Stimulated activated effector memory CD8-positive, alpha-beta T cell treated with anti-CD3 and anti-CD28 coated beads, Interleukin-12 subunit alpha, Interleukin-12 subunit beta, amount 100 ng/mL, for 72 hours (primary cell): ENCODE data around the gene C6orf15.
A peak's percentile ranks its signal among the peaks of the same experiment; 100 is the strongest.

Experiments used
- ATAC-seq: fragments of 150-1000 bp; cut with Tn5 transposase; 2 replicates; pipeline ENCODE4 v1.10.0; 2021
- DNase-seq, 2 donors: peaks; one replicate each; pipeline ENCODE4 v3.0.0; 2021 to 2022; ENCODE audit warnings: low spot score in 2 of 2
- H3K27ac Mint-ChIP-seq: one replicate; pipeline ENCODE4 v1.8.0; 2022; ENCODE audit warnings: mild to moderate bottlenecking, mixed read lengths
- H3K36me3 Mint-ChIP-seq: one replicate; pipeline ENCODE4 v1.8.0; 2022; ENCODE audit warnings: mild to moderate bottlenecking, mixed read lengths
- H3K4me1 Mint-ChIP-seq: one replicate; pipeline ENCODE4 v1.8.0; 2022; ENCODE audit warnings: mixed read lengths
- H3K4me3 Mint-ChIP-seq: one replicate; pipeline ENCODE4 v1.8.0; 2022; ENCODE audit warnings: mild to moderate bottlenecking, mixed read lengths
- H3K9me3 Mint-ChIP-seq: one replicate; pipeline ENCODE4 v1.8.0; 2022; ENCODE audit warnings: mixed read lengths

C6orf15 gene

GRCh38 chr6:31112478-31112877 is at the start of gene C6orf15:
Gene C6orf15, minus strand, starts transcription at chr6:31112575. Its CDS starts 20 bp downstream, at chr6:31112555.
- Mint-ChIP-seq H3K27ac (no peak within 1 kb of the TSS), H3K36me3 (no peaks in the 10 kb centered on the region), H3K9me3 (no peaks in the 10 kb centered on the region), H3K4me3 (no peak within 1 kb of the TSS), H3K4me1 (no peaks in the 10 kb centered on the region)
- ATAC-seq (no peak), DNase-seq (no peak)

- peak overlapping the region; percentile 8 for H3K4me3 Mint-ChIP-seq
- peaks cover 61% of the 10 kb centered on the region for H3K36me3 Mint-ChIP-seq
- H3K27ac Mint-ChIP-seq = no peak overlapping the region
- ATAC-seq = no peak
- DNase-seq = no peak
- peaks cover 57% of the 10 kb centered on the region for H3K4me1 Mint-ChIP-seq
- H3K9me3 Mint-ChIP-seq = no peaks in the 10 kb centered on the region
Observed at GRCh38 chr6:31161216-31162126, 49.1 kb upstream of the C6orf15 start.

GRCh38 chr6:31158863-31159855 is 46.8 kb upstream of the C6orf15 start:
- peak in 1 of 2 donors; percentile 60 for DNase-seq
- peaks cover 68% of the 10 kb centered on the region for H3K36me3 Mint-ChIP-seq
- H3K4me3 Mint-ChIP-seq = peak overlapping the region; percentile 96
- peak; percentile 38 for ATAC-seq
- H3K9me3 Mint-ChIP-seq = no peaks in the 10 kb centered on the region
- peak overlapping the region; percentile 96 for H3K27ac Mint-ChIP-seq
- H3K4me1 Mint-ChIP-seq = peaks cover 49% of the 10 kb centered on the region

- Mint-ChIP-seq H3K4me3 (peak within 1 kb of the TSS; percentile 96), H3K9me3 (no peaks in the 10 kb centered on the region), H3K36me3 (peaks cover 64% of the 10 kb centered on the region), H3K27ac (peak within 1 kb of the TSS; percentile 96), H3K4me1 (peaks cover 49% of the 10 kb centered on the region)
- DNase-seq (peak; percentile 95 to 100), ATAC-seq (peak; percentile 94)
Observed at GRCh38 chr6:31158140-31158862, 45.9 kb upstream of the C6orf15 start, which contains the start of gene TCF19. Gene TCF19, plus strand, starts transcription at chr6:31158589. Its CDS starts 881 bp downstream, at chr6:31159470.

GRCh38 chr6:31157513-31158139 is 45.3 kb upstream of the C6orf15 start, which contains the start of gene CCHCR1:
Gene CCHCR1, minus strand, starts transcription at chr6:31157802. Its CDS starts 202 bp downstream, at chr6:31157600.
- peak within 1 kb of the TSS; percentile 96 for H3K27ac Mint-ChIP-seq
- H3K4me1 Mint-ChIP-seq = peaks cover 49% of the 10 kb centered on the region
- H3K4me3 Mint-ChIP-seq = peak within 1 kb of the TSS; percentile 96
- DNase-seq = no peak
- ATAC-seq = peak; percentile 56
- H3K36me3 Mint-ChIP-seq = peaks cover 58% of the 10 kb centered on the region
- no peaks in the 10 kb centered on the region for H3K9me3 Mint-ChIP-seq

GRCh38 chr6:31156641-31157040 is 44.3 kb upstream of the C6orf15 start:
- H3K9me3 Mint-ChIP-seq = no peaks in the 10 kb centered on the region
- peaks cover 44% of the 10 kb centered on the region for H3K4me1 Mint-ChIP-seq
- peaks cover 48% of the 10 kb centered on the region for H3K36me3 Mint-ChIP-seq
- DNase-seq = no peak
- no peak for ATAC-seq
- no peak overlapping the region for H3K4me3 Mint-ChIP-seq
- no peak overlapping the region for H3K27ac Mint-ChIP-seq

- Mint-ChIP-seq H3K27ac (no peak overlapping the region), H3K36me3 (peaks cover 32% of the 10 kb centered on the region), H3K4me3 (no peak overlapping the region), H3K4me1 (peaks cover 26% of the 10 kb centered on the region), H3K9me3 (no peaks in the 10 kb centered on the region)
- DNase-seq = no peak
- ATAC-seq = no peak
Observed at GRCh38 chr6:31154436-31154835, 42.1 kb upstream of the C6orf15 start.

- DNase-seq (no peak), ATAC-seq (no peak)
- H3K27ac Mint-ChIP-seq = peak overlapping the region; percentile 50
- peaks cover 24% of the 10 kb centered on the region for H3K36me3 Mint-ChIP-seq
- no peak overlapping the region for H3K4me3 Mint-ChIP-seq
- peaks cover 10% of the 10 kb centered on the region for H3K4me1 Mint-ChIP-seq
- H3K9me3 Mint-ChIP-seq = no peaks in the 10 kb centered on the region
Observed at GRCh38 chr6:31152781-31153180, 40.4 kb upstream of the C6orf15 start.

- DNase-seq (no peak), ATAC-seq (no peak)
- Mint-ChIP-seq H3K27ac (peak overlapping the region; percentile 70), H3K4me1 (no peaks in the 10 kb centered on the region), H3K9me3 (no peaks in the 10 kb centered on the region), H3K4me3 (no peak overlapping the region), H3K36me3 (peaks cover 19% of the 10 kb centered on the region)
Observed at GRCh38 chr6:31149827-31150447, 37.6 kb upstream of the C6orf15 start.

- Mint-ChIP-seq H3K4me3 (no peak overlapping the region), H3K27ac (no peak overlapping the region), H3K4me1 (no peaks in the 10 kb centered on the region), H3K9me3 (no peaks in the 10 kb centered on the region), H3K36me3 (peaks cover 24% of the 10 kb centered on the region)
- ATAC-seq (no peak), DNase-seq (no peak)
Observed at GRCh38 chr6:31145386-31145785, 33.0 kb upstream of the C6orf15 start.

GRCh38 chr6:31144970-31145340 is 32.6 kb upstream of the C6orf15 start:
- Mint-ChIP-seq H3K9me3 (no peaks in the 10 kb centered on the region), H3K4me3 (no peak overlapping the region), H3K27ac (no peak overlapping the region), H3K36me3 (peaks cover 24% of the 10 kb centered on the region), H3K4me1 (no peaks in the 10 kb centered on the region)
- DNase-seq (no peak), ATAC-seq (no peak)

- Mint-ChIP-seq H3K4me1 (no peaks in the 10 kb centered on the region), H3K36me3 (peaks cover 18% of the 10 kb centered on the region), H3K4me3 (no peak overlapping the region), H3K27ac (no peak overlapping the region), H3K9me3 (no peaks in the 10 kb centered on the region)
- DNase-seq (no peak), ATAC-seq (no peak)
Observed at GRCh38 chr6:31144296-31144969, 32.1 kb upstream of the C6orf15 start.

- no peak for ATAC-seq
- no peaks in the 10 kb centered on the region for H3K4me1 Mint-ChIP-seq
- no peak overlapping the region for H3K27ac Mint-ChIP-seq
- H3K36me3 Mint-ChIP-seq = peaks cover 10% of the 10 kb centered on the region
- no peak for DNase-seq
- H3K9me3 Mint-ChIP-seq = no peaks in the 10 kb centered on the region
- no peak overlapping the region for H3K4me3 Mint-ChIP-seq
Observed at GRCh38 chr6:31143148-31143547, 30.8 kb upstream of the C6orf15 start.
